Astrocyte (in vitro differentiated cells and primary cell): Measurements from ENCODE around the gene FNDC3B. TPM values are rescaled to one million over a fixed set of nuclear protein-coding genes. Genes with fewer than 3 reads are reported as not detected.

Experiments
- DNase-seq: peaks from one replicate; pipeline ENCODE4 v3.0.0-alpha.2; 2010; ENCODE audit warnings: low read depth
- FAIRE-seq: peaks from 2 replicates; lab custom pipeline; 2011; peaks lifted over from hg19 to GRCh38; lab: Jason Lieb, UNC
- H2AFZ ChIP-seq: 2 replicates; pipeline ENCODE4 v1.6.0; 2012; ENCODE audit warnings: low read depth, low read length, inconsistent platforms
- H3K27ac ChIP-seq: 2 replicates; pipeline ENCODE4 v1.5.1; 2011; ENCODE audit warnings: low read depth, low read length, inconsistent platforms
- H3K27me3 ChIP-seq: 2 replicates; pipeline ENCODE4 v1.6.0; 2011; ENCODE audit warnings: low read length, inconsistent platforms; ENCODE audit not compliant: insufficient read depth
- H3K36me3 ChIP-seq: 2 replicates; pipeline ENCODE4 v1.5.1; 2011; ENCODE audit warnings: low read length, inconsistent platforms; ENCODE audit not compliant: insufficient read depth
- H3K4me1 ChIP-seq: 2 replicates; pipeline ENCODE4 v1.5.1; 2011; ENCODE audit warnings: low read length, inconsistent platforms; ENCODE audit not compliant: insufficient read depth
- H3K4me2 ChIP-seq: 2 replicates; pipeline ENCODE4 v1.6.0; 2012; ENCODE audit warnings: low read length, inconsistent platforms
- H3K4me3 ChIP-seq: 2 replicates; pipeline ENCODE4 v1.5.1; 2011; ENCODE audit warnings: low read depth, mild to moderate bottlenecking, low read length, inconsistent platforms; ENCODE audit not compliant: insufficient read depth
- H3K79me2 ChIP-seq: 2 replicates; pipeline ENCODE4 v1.6.0; 2012; ENCODE audit warnings: mild to moderate bottlenecking, low read length, inconsistent platforms; ENCODE audit not compliant: insufficient read depth
- H3K9ac ChIP-seq: 2 replicates; pipeline ENCODE4 v1.6.0; 2012; ENCODE audit warnings: mild to moderate bottlenecking, low read length, inconsistent platforms
- H3K9me3 ChIP-seq: 2 replicates; pipeline ENCODE4 v1.5.1; 2012; ENCODE audit warnings: low read depth, mild to moderate bottlenecking, low read length, inconsistent platforms; ENCODE audit not compliant: insufficient read depth
- H4K20me1 ChIP-seq: 2 replicates; pipeline ENCODE4 v1.6.0; 2012; ENCODE audit warnings: low read length, inconsistent platforms; ENCODE audit not compliant: insufficient read depth
- H3K27ac Mint-ChIP-seq: one replicate; pipeline ENCODE4 v1.8.0; 2021; ENCODE audit warnings: mild to moderate bottlenecking, mixed read lengths; ENCODE audit not compliant: unreplicated experiment
- H3K27me3 Mint-ChIP-seq: one replicate; pipeline ENCODE4 v1.8.0; 2021; ENCODE audit warnings: low read depth, mixed read lengths; ENCODE audit not compliant: unreplicated experiment
- H3K36me3 Mint-ChIP-seq: one replicate; pipeline ENCODE4 v1.8.0; 2021; ENCODE audit warnings: low read depth, mixed read lengths; ENCODE audit not compliant: unreplicated experiment
- H3K4me1 Mint-ChIP-seq: one replicate; pipeline ENCODE4 v1.8.0; 2021; ENCODE audit warnings: low read depth, mixed read lengths; ENCODE audit not compliant: unreplicated experiment
- H3K4me3 Mint-ChIP-seq: one replicate; pipeline ENCODE4 v1.8.0; 2021; ENCODE audit warnings: mild to moderate bottlenecking, moderate library complexity, mixed read lengths; ENCODE audit not compliant: unreplicated experiment
- H3K9me3 Mint-ChIP-seq: one replicate; pipeline ENCODE4 v1.8.0; 2021; ENCODE audit warnings: mild to moderate bottlenecking, mixed read lengths; ENCODE audit not compliant: unreplicated experiment
- CTCF ChIP-seq: IDR thresholded peaks from 2 replicates; pipeline ENCODE4 v1.5.1; 2011; ENCODE audit warnings: low read depth, mild to moderate bottlenecking, inconsistent platforms, low read length, moderate library complexity; ENCODE audit not compliant: insufficient read depth
- EZH2 ChIP-seq: IDR thresholded peaks from 2 replicates; pipeline ENCODE4 v1.6.1; 2012; ENCODE audit warnings: mild to moderate bottlenecking, low read length, inconsistent platforms; ENCODE audit not compliant: insufficient read depth
- total RNA-seq: library from RNA; stranded (reverse); gene quantifications from 2 replicates; pipeline ENCODE4 v1.2.1, GENCODE V29; 2021

The FNDC3B gene
- total RNA-seq, 1 donor from 2014 or later, result 327 TPM

- H3K9me3 Mint-ChIP-seq, result no peaks in the 10 kb centered on the region
- no peak for DNase-seq
- peaks cover 6% of the 10 kb centered on the region for H3K4me1 ChIP-seq
These were observed 150.7 kb downstream of the FNDC3B start for GRCh38 chr3:172189987-172190603.

DNA sequence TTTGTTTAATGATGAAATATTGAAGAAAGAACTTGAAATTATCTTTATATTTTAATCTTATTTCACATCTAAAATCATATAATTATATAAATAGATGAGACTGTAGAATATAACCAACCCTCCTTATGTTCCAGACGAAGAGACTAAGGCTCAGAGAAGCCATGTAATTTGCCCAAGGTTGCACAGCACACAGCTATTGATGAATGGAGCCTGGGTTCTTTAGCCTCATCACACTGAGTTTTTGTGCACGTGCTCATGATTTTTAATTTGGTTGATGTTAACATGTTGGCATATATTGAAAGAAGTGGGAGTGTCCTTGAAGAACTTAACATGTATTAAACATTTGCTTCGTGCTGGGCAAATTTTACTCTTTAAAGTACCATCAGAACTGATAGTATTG, 151.6 kb downstream of the FNDC3B start:
- no peak overlapping the region for H2AFZ ChIP-seq
- H3K9me3 Mint-ChIP-seq, result no peaks in the 10 kb centered on the region
- DNase-seq, result no peak
- H3K9me3 ChIP-seq, result no peaks in the 10 kb centered on the region
- peaks cover 11% of the 10 kb centered on the region for H3K36me3 Mint-ChIP-seq
- no peaks in the 10 kb centered on the region for H3K27me3 Mint-ChIP-seq
- peaks cover 13% of the 10 kb centered on the region for H3K4me1 ChIP-seq
- no peak overlapping the region for H3K4me3 ChIP-seq
- H3K27me3 ChIP-seq, result no peaks in the 10 kb centered on the region
- no peak overlapping the region for H3K27ac Mint-ChIP-seq
- peaks cover 4% of the 10 kb centered on the region for H3K36me3 ChIP-seq
- no peak overlapping the region for H3K27ac ChIP-seq
- peaks cover 67% of the 10 kb centered on the region for H4K20me1 ChIP-seq
- H3K4me2 ChIP-seq, result no peak overlapping the region
- no peak overlapping the region for H3K9ac ChIP-seq
- TF ChIP-seq EZH2, result no peak
- no peak for TF ChIP-seq CTCF
- H3K4me1 Mint-ChIP-seq, result peaks cover 26% of the 10 kb centered on the region
- FAIRE-seq, result no peak
- H3K79me2 ChIP-seq, result peaks cover 88% of the 10 kb centered on the region
- no peak overlapping the region for H3K4me3 Mint-ChIP-seq

More at GRCh38 chr3:172189987-172190603, 150.7 kb downstream of the FNDC3B start:
- no peaks in the 10 kb centered on the region for H3K27me3 Mint-ChIP-seq
- peaks cover 11% of the 10 kb centered on the region for H3K36me3 Mint-ChIP-seq
- Histone ChIP-seq H4K20me1 (peaks cover 68% of the 10 kb centered on the region), H3K9ac (no peak overlapping the region), H3K4me3 (no peak overlapping the region), H3K27me3 (no peaks in the 10 kb centered on the region), H3K36me3 (peaks cover 8% of the 10 kb centered on the region), H3K79me2 (peaks cover 88% of the 10 kb centered on the region), H3K9me3 (no peaks in the 10 kb centered on the region), H2AFZ (no peak overlapping the region), H3K27ac (no peak overlapping the region), H3K4me2 (no peak overlapping the region)
- no peak overlapping the region for H3K27ac Mint-ChIP-seq
- FAIRE-seq, result no peak
- TF ChIP-seq CTCF, result no peak
- TF ChIP-seq EZH2, result no peak
- H3K4me1 Mint-ChIP-seq, result peaks cover 25% of the 10 kb centered on the region
- H3K4me3 Mint-ChIP-seq, result no peak overlapping the region

DNA sequence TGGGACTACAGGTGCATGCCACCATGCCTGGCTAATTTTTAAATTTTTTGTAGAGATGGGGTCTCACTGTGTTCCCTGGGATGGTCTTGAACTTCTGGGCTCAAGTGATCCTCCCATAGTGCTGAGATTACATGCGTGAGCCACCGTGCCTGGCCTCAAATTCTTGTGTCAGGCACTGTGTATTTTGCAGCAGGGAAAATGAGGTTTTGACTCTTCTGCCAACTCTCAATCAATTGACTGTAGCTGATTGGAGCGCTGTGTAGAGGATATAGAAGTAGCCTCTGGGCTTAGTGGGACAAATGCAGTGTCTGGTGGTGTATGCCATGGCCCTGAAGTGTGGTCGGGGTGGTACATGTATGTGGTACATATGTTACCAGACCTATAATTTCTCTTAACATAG, 152.3 kb downstream of the FNDC3B start:
- FAIRE-seq, result no peak
- no peak overlapping the region for H3K27ac Mint-ChIP-seq
- H3K27me3 ChIP-seq, result no peaks in the 10 kb centered on the region

More for the DNA sequence above, 152.3 kb downstream of the FNDC3B start:
- H3K36me3 Mint-ChIP-seq, result peaks cover 11% of the 10 kb centered on the region
- H3K27me3 Mint-ChIP-seq, result no peaks in the 10 kb centered on the region
- Histone ChIP-seq H3K9me3 (no peaks in the 10 kb centered on the region), H3K4me3 (no peak overlapping the region), H2AFZ (no peak overlapping the region), H3K9ac (no peak overlapping the region), H4K20me1 (peaks cover 60% of the 10 kb centered on the region), H3K27ac (no peak overlapping the region), H3K79me2 (peaks cover 88% of the 10 kb centered on the region), H3K4me2 (no peak overlapping the region), H3K36me3 (peaks cover 4% of the 10 kb centered on the region), H3K4me1 (peaks cover 13% of the 10 kb centered on the region)
- H3K4me3 Mint-ChIP-seq, result no peak overlapping the region
- no peak for TF ChIP-seq EZH2
- no peak for TF ChIP-seq CTCF
- DNase-seq, result no peak
- peaks cover 26% of the 10 kb centered on the region for H3K4me1 Mint-ChIP-seq
- H3K9me3 Mint-ChIP-seq, result no peaks in the 10 kb centered on the region
